Vagina (tissue), 2 donors: Measurements from ENCODE around the gene CBFA2T2. TPM values are rescaled to one million over a fixed set of nuclear protein-coding genes. Genes with fewer than 3 reads are reported as not detected.
A peak's percentile ranks its signal among the peaks of the same experiment; 100 is the strongest.

Source experiments
- DNase-seq, 2 donors: peaks; one replicate each; pipeline ENCODE4 v3.0.0-alpha.2; 2017; ENCODE audit errors: extremely low spot score in 2 of 2
- H3K27ac ChIP-seq: fragments of 200-600 bp; sonication (generic); one replicate; pipeline ENCODE4 v1.5.1; 2019
- H3K27me3 ChIP-seq: fragments of 200-600 bp; sonication (generic); one replicate; pipeline ENCODE4 v1.5.1; 2019
- H3K36me3 ChIP-seq, 2 donors: fragments of 200-600 bp; sonication (generic); one replicate each; pipeline ENCODE4 v1.5.1; 2017 to 2019
- H3K4me1 ChIP-seq: fragments of 200-600 bp; sonication (generic); one replicate; pipeline ENCODE4 v1.5.1; 2019
- H3K4me3 ChIP-seq, 2 donors: fragments of 200-600 bp; sonication (generic); 1 replicate in 1 of 2; 2 replicates in 1 of 2; pipeline ENCODE4 v1.5.1; 2016 to 2019
- H3K9me3 ChIP-seq: fragments of 200-600 bp; sonication (generic); one replicate; pipeline ENCODE4 v1.5.1; 2019
- CTCF ChIP-seq, 3 experiments: fragments of 450-650 bp in 2 of 3; fragments of 200-600 bp in 1 of 3; sonication (generic) in 1 of 3; IDR thresholded peaks; one replicate each; pipeline ENCODE4 v1.5.1; 2017 to 2019; ENCODE audit warnings: antibody characterized with exemption in 3 of 3, mild to moderate bottlenecking in 2 of 3, moderate library complexity in 2 of 3
- POLR2A ChIP-seq, 2 donors: fragments of 450-650 bp; IDR thresholded peaks; one replicate each; pipeline ENCODE4 v1.6.1; 2017; ENCODE audit warnings: antibody characterized with exemption in 2 of 2, mild to moderate bottlenecking in 2 of 2, moderate library complexity in 2 of 2
- POLR2AphosphoS5 ChIP-seq, 2 donors: sonication (generic); formaldehyde crosslinking; IDR thresholded peaks; one replicate each; pipeline ENCODE4 v1.9.0; 2017; ENCODE audit warnings: antibody characterized with exemption in 2 of 2, mild to moderate bottlenecking in 2 of 2, low read depth in 1 of 2; ENCODE audit not compliant: insufficient read depth in 1 of 2
- intact Hi-C: fragments of 100-400 bp; cut with DNase I; formaldehyde crosslinking; loops from one replicate; pipeline ENCODE4 v1.15.1; 2023
- total RNA-seq: library from RNA; depleted of rRNA; stranded (reverse); fragments of >200 nt; gene quantifications from one replicate; pipeline ENCODE4 v1.2.3, GENCODE V29; 2016

CBFA2T2 gene
- total RNA-seq, 1 donor from 2014 or later = 34.9 TPM

DNA sequence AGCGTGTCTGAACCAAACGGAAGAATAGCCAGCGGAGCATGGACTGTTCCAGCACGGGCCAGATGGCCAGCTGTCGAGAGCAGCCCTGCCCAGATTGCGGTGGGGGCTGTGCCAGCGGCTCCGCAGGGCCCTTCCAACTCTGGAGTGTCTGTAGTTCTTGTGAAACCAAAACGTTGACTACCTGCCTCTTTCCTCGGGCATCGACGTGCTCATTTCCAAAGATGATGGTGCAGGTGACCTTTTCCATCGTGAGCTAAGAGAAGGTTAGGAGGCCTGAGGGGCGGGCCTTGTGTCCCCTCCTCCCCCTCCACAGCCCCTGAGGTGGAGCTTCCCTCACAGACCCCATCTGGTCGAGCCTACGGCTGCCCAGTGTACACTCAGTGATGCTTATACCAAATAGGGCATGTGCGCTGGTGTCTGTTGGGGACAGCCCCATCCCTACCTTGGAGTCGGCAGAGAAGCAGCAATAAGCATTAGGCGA is 159.3 kb downstream of the CBFA2T2 start:
- Histone ChIP-seq H3K27me3 (no peaks in the 10 kb centered on the region), H3K36me3 (peaks cover 0 to 15% of the 10 kb centered on the region in 2 donors), H3K4me3 (no peak overlapping the region), H3K27ac (peak overlapping the region; percentile 54), H3K4me1 (peaks cover 42% of the 10 kb centered on the region), H3K9me3 (no peaks in the 10 kb centered on the region)
- no peak for TF ChIP-seq POLR2A (IDR thresholded peaks at IDR 0.05)
- peak in 1 of 2 donors; percentile 26 for TF ChIP-seq POLR2AphosphoS5 (IDR thresholded peaks at IDR 0.05; ENCODE audit: insufficient read depth in 1 of 2, low read depth in 1 of 2)
- TF ChIP-seq CTCF (IDR thresholded peaks at IDR 0.05) = no peak
- DNase-seq = no peak
- intact Hi-C loops = no loop called here

DNA sequence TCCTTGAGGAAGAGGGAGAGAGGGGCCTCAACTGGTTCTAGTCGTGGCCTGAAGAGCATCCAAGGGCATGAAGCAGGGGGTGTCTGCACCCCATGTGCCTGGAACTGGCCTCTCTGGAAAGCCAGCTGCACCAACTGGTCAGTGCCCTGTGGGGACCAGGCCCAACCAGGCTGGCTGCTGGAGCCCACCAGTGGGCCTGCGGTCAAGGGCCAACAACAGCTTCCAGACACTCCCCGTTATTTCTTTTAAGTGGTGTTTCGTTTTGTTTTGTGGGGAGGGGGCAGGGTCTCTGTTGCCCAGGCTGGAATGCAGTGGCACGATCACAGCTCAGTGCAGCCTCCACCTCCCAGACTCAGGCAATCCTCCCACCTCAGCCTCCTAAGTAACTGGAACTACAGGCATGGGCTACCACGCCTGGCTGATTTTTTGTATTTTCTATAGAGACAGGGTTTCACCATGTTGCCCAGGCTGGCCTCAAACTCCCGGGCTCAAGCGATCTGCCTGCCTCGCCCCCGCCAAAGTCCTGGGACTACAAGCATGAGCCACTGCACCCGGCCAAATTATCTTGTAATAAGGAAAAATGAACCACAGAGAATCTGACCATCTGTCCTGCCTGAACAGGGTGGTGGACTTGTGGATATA is 160.3 kb downstream of the CBFA2T2 start:
- Histone ChIP-seq H3K27ac (no peak overlapping the region), H3K36me3 (peaks cover 0 to 5% of the 10 kb centered on the region in 2 donors), H3K4me1 (peaks cover 50% of the 10 kb centered on the region), H3K4me3 (no peak overlapping the region), H3K27me3 (no peaks in the 10 kb centered on the region), H3K9me3 (no peaks in the 10 kb centered on the region)
- intact Hi-C loops = loop anchor here (10.0 kb wide), 1 partner anchor 175 kb away; no protein-coding TSS in a partner anchor
- no peak for DNase-seq
- TF ChIP-seq CTCF (IDR thresholded peaks at IDR 0.05) = no peak
- TF ChIP-seq POLR2AphosphoS5 (IDR thresholded peaks at IDR 0.05; ENCODE audit: insufficient read depth in 1 of 2, low read depth in 1 of 2) = no peak
- no peak for TF ChIP-seq POLR2A (IDR thresholded peaks at IDR 0.05)

DNA sequence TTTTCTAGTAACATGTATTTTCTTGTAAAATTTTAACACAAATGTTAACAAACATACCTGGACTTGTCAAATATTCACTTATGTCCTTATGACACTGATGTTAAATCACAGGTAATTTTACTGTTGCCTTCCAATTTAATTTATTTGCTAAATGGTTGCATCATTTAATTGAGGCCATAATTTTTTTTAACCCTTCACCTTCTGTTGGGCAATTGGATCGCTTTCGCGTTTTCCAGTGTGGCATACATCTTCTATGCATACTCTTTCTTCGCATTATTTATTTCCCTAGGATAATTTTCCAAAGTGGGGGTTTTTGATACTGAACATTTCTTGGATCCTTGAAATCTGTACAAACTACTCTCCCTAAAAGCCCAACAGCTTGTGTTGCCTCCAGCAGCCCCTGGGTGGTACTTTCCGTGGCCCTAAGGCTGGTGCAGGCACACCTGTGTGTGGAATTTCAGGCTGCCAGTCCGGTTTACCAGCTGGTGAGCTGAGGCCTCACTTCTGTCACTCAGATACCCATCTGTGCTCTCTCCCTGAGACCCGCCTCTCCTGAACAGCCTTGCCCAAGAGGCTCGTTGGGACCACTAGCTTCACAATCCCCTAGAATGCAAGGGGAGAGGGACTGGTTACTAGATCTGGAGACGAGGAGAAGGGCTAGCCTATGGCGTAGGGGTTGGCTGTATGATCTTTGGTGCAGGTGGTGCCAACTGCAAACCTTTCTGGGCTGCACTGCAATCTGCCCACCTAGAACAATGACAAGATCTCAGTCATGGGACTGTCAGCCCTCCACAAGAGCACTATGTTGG is 161.1 kb downstream of the CBFA2T2 start:
- Histone ChIP-seq H3K9me3 (no peaks in the 10 kb centered on the region), H3K36me3 (no peaks in the 10 kb centered on the region), H3K4me1 (peaks cover 50% of the 10 kb centered on the region), H3K4me3 (no peak overlapping the region), H3K27ac (no peak overlapping the region), H3K27me3 (no peaks in the 10 kb centered on the region)
- no peak for DNase-seq
- TF ChIP-seq POLR2AphosphoS5 (IDR thresholded peaks at IDR 0.05; ENCODE audit: insufficient read depth in 1 of 2, low read depth in 1 of 2) (no peak), POLR2A (IDR thresholded peaks at IDR 0.05) (no peak)
- intact Hi-C loops = loop anchor here (10.0 kb wide), 1 partner anchor 176 kb away; no protein-coding TSS in a partner anchor

- H3K27me3 ChIP-seq = no peaks in the 10 kb centered on the region
- intact Hi-C loops = loop anchor here (10.0 kb wide), 1 partner anchor 177 kb away; no protein-coding TSS in a partner anchor
- no peak overlapping the region for H3K27ac ChIP-seq
- DNase-seq = no peak
- peaks cover 50% of the 10 kb centered on the region for H3K4me1 ChIP-seq
- H3K9me3 ChIP-seq = no peaks in the 10 kb centered on the region
- H3K36me3 ChIP-seq = no peaks in the 10 kb centered on the region
- H3K4me3 ChIP-seq = no peak overlapping the region
- TF ChIP-seq POLR2AphosphoS5 (IDR thresholded peaks at IDR 0.05; ENCODE audit: insufficient read depth in 1 of 2, low read depth in 1 of 2) (no peak), POLR2A (IDR thresholded peaks at IDR 0.05) (no peak), CTCF (IDR thresholded peaks at IDR 0.05) (no peak)
Observed at GRCh38 chr20:33651562-33652048, 161.7 kb downstream of the CBFA2T2 start.

DNA sequence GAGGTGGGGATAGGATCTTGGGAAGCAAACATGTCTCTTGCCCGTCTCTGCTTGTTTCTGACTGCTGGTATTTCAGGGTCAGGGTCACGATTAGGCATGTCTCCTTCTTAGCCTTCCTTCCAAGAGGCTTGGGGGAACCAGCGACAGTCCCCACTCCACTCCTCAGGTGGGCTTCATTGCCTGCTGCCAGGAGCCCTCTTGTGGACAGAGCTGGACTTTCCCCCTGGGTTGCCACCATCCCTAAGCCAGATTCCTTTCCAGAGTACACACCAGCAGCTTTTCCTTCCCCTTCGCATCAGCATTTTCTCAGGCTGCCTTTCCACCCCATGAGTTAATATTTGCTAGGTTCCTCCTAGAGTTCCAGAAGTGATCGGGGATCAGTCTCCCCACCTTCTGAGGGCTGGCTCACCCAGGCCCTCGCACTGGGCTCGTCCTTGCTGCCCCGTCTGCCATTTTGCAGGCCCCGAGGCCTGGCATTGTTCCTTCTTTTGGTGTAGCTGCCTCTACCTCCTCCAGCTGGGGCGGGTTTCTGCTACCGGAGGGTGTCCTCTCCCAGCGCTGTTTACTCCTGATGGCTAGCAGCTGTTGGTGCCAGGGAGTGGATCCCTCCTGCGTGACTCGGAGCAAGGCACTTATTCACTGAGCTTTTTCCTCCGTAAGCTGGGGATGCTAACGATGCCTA is 163.5 kb downstream of the CBFA2T2 start:
- Histone ChIP-seq H3K27me3 (no peaks in the 10 kb centered on the region), H3K4me1 (peaks cover 39% of the 10 kb centered on the region), H3K9me3 (no peaks in the 10 kb centered on the region), H3K27ac (peak overlapping the region; percentile 21), H3K36me3 (peaks cover 0 to 5% of the 10 kb centered on the region in 2 donors), H3K4me3 (peak overlapping the region; percentile 19 to 21)
- intact Hi-C loops = loop anchor here (10.0 kb wide), 1 partner anchor 179 kb away; no protein-coding TSS in a partner anchor
- no peak for DNase-seq
- TF ChIP-seq POLR2A (IDR thresholded peaks at IDR 0.05) = no peak
- TF ChIP-seq CTCF (IDR thresholded peaks at IDR 0.05) = peak; percentile 52 to 80 (median 58)
- peak in 1 of 2 donors; percentile 53 for TF ChIP-seq POLR2AphosphoS5 (IDR thresholded peaks at IDR 0.05; ENCODE audit: insufficient read depth in 1 of 2, low read depth in 1 of 2)
